Measurements from ENCODE around the gene ENTR1.
A peak's percentile ranks its signal among the peaks of the same experiment; 100 is the strongest.

Gene ENTR1

GRCh38 chr9:136453326-136453725, 42.9 kb upstream of the ENTR1 start:
- Histone ChIP-seq H3K79me2 (ENCODE audit: control insufficient read depth, low read length) (no peaks in the 10 kb centered on the region), H3K4me3 (ENCODE audit: low read length) (no peak overlapping the region), H3K27ac (ENCODE audit: low read depth, low read length) (no peak overlapping the region), H3K9me3 (ENCODE audit: control insufficient read depth, insufficient read depth, low read length) (no peaks in the 10 kb centered on the region), H3K9me2 (replicated peaks; ENCODE audit: control insufficient read depth, low read length) (no peaks in the 10 kb centered on the region), H3K4me1 (ENCODE audit: control insufficient read depth, low read length) (no peaks in the 10 kb centered on the region), H3F3A (ENCODE audit: control insufficient read depth, insufficient read depth) (no peaks in the 10 kb centered on the region), H3K27me3 (ENCODE audit: control insufficient read depth, low read length) (no peaks in the 10 kb centered on the region), H3K4me2 (ENCODE audit: low read length) (no peak overlapping the region), H4K20me1 (ENCODE audit: control insufficient read depth, insufficient read depth, low read depth, low read length) (no peaks in the 10 kb centered on the region), H3K36me3 (ENCODE audit: control insufficient read depth, low read length) (peaks cover 75% of the 10 kb centered on the region)
- TF ChIP-seq CTCF (IDR thresholded peaks at IDR 0.05; ENCODE audit: low read depth, low read length, poor library complexity, severe bottlenecking) (no peak), EZH2phosphoT487 (IDR thresholded peaks at IDR 0.05; ENCODE audit: borderline replicate concordance, low read length) (no peak)

GRCh38 chr9:136451221-136451877, 40.9 kb upstream of the ENTR1 start:
- Histone ChIP-seq H3K9me3 (ENCODE audit: control insufficient read depth, insufficient read depth, low read length) (no peaks in the 10 kb centered on the region), H3F3A (ENCODE audit: control insufficient read depth, insufficient read depth) (no peaks in the 10 kb centered on the region), H3K4me1 (ENCODE audit: control insufficient read depth, low read length) (no peaks in the 10 kb centered on the region), H3K36me3 (ENCODE audit: control insufficient read depth, low read length) (peaks cover 81% of the 10 kb centered on the region), H3K79me2 (ENCODE audit: control insufficient read depth, low read length) (no peaks in the 10 kb centered on the region), H3K4me3 (ENCODE audit: low read length) (no peak overlapping the region), H4K20me1 (ENCODE audit: control insufficient read depth, insufficient read depth, low read depth, low read length) (no peaks in the 10 kb centered on the region), H3K27ac (ENCODE audit: low read depth, low read length) (no peak overlapping the region), H3K27me3 (ENCODE audit: control insufficient read depth, low read length) (no peaks in the 10 kb centered on the region), H3K9me2 (replicated peaks; ENCODE audit: control insufficient read depth, low read length) (no peaks in the 10 kb centered on the region), H3K4me2 (ENCODE audit: low read length) (no peak overlapping the region)
- TF ChIP-seq CTCF (IDR thresholded peaks at IDR 0.05; ENCODE audit: low read depth, low read length, poor library complexity, severe bottlenecking), result peak; percentile 9
- no peak for TF ChIP-seq EZH2phosphoT487 (IDR thresholded peaks at IDR 0.05; ENCODE audit: borderline replicate concordance, low read length)

- H3K4me3 ChIP-seq (ENCODE audit: low read length), result no peak overlapping the region
- no peaks in the 10 kb centered on the region for H3K9me3 ChIP-seq (ENCODE audit: control insufficient read depth, insufficient read depth, low read length)
- no peaks in the 10 kb centered on the region for H3K4me1 ChIP-seq (ENCODE audit: control insufficient read depth, low read length)
- H4K20me1 ChIP-seq (ENCODE audit: control insufficient read depth, insufficient read depth, low read depth, low read length), result no peaks in the 10 kb centered on the region
- peaks cover 75% of the 10 kb centered on the region for H3K36me3 ChIP-seq (ENCODE audit: control insufficient read depth, low read length)
- no peaks in the 10 kb centered on the region for H3K9me2 ChIP-seq (replicated peaks; ENCODE audit: control insufficient read depth, low read length)
- no peaks in the 10 kb centered on the region for H3K27me3 ChIP-seq (ENCODE audit: control insufficient read depth, low read length)
- H3F3A ChIP-seq (ENCODE audit: control insufficient read depth, insufficient read depth), result no peaks in the 10 kb centered on the region
- no peak for TF ChIP-seq EZH2phosphoT487 (IDR thresholded peaks at IDR 0.05; ENCODE audit: borderline replicate concordance, low read length)
- no peak for TF ChIP-seq CTCF (IDR thresholded peaks at IDR 0.05; ENCODE audit: low read depth, low read length, poor library complexity, severe bottlenecking)
- H3K79me2 ChIP-seq (ENCODE audit: control insufficient read depth, low read length), result no peaks in the 10 kb centered on the region
- no peak overlapping the region for H3K4me2 ChIP-seq (ENCODE audit: low read length)
- H3K27ac ChIP-seq (ENCODE audit: low read depth, low read length), result no peak overlapping the region
Measured at GRCh38 chr9:136448655-136449054, 38.2 kb upstream of the ENTR1 start.

Data from DOHH2 (cell line).